CD4-positive, CD25-positive, alpha-beta regulatory T cell (primary cell): ENCODE measurements around the gene ADAM12. TPM values are rescaled to one million over a fixed set of nuclear protein-coding genes. Genes with fewer than 3 reads are reported as not detected.
"Not testable (repeated sequence)": the region's sequence is repeated elsewhere in the genome, so short reads cannot be mapped to it uniquely, and the experiment has no call there.

Experiments used
- ATAC-seq, 2 donors: fragments of 150-1000 bp; cut with Tn5 transposase; one replicate each; pipeline ENCODE4 v1.10.0; 2021; ENCODE audit warnings: low read depth in 2 of 2, moderate number of reproducible peaks in 2 of 2, moderate library complexity in 1 of 2
- DNase-seq, 3 donors: peaks; one replicate each; pipeline versions ENCODE4 v3.0.0 to v3.0.0-alpha.2; 2012 to 2022; ENCODE audit warnings: mixed read lengths in 1 of 3
- H3K27ac ChIP-seq: one replicate; pipeline ENCODE4 v1.7.0; 2013; ENCODE audit warnings: mild to moderate bottlenecking, low read length; ENCODE audit not compliant: insufficient read depth, poor library complexity, severe bottlenecking
- H3K27me3 ChIP-seq: one replicate; pipeline ENCODE4 v1.7.0; 2013; ENCODE audit warnings: low read length; ENCODE audit not compliant: control insufficient read depth, insufficient read depth
- H3K36me3 ChIP-seq: one replicate; pipeline ENCODE4 v1.7.0; 2013; ENCODE audit warnings: mild to moderate bottlenecking, low read length, moderate library complexity; ENCODE audit not compliant: control insufficient read depth, insufficient read depth
- H3K4me1 ChIP-seq: 2 replicates; pipeline ENCODE4 v1.7.0; 2013; ENCODE audit warnings: mild to moderate bottlenecking, low read length; ENCODE audit not compliant: insufficient read depth, control insufficient read depth, poor library complexity, severe bottlenecking
- H3K4me3 ChIP-seq: one replicate; pipeline ENCODE4 v1.7.0; 2013; ENCODE audit warnings: low read depth, mild to moderate bottlenecking, low read length, moderate library complexity
- H3K9me3 ChIP-seq, 2 experiments: 1 replicate in 1 of 2; 2 replicates in 1 of 2; pipeline ENCODE4 v1.7.0; 2013; ENCODE audit warnings: low read length in 2 of 2, mild to moderate bottlenecking in 1 of 2, moderate library complexity in 1 of 2; ENCODE audit not compliant: control insufficient read depth in 2 of 2
- H3K27ac Mint-ChIP-seq, 3 donors: one replicate each; pipeline ENCODE4 v1.8.0; 2020 to 2022; ENCODE audit warnings: mild to moderate bottlenecking in 3 of 3, mixed read lengths in 3 of 3, moderate library complexity in 2 of 3
- H3K27me3 Mint-ChIP-seq: one replicate; pipeline ENCODE4 v1.8.0; 2022; ENCODE audit warnings: mild to moderate bottlenecking, mixed read lengths
- H3K36me3 Mint-ChIP-seq: one replicate; pipeline ENCODE4 v1.8.0; 2020; ENCODE audit warnings: mixed read lengths
- H3K4me1 Mint-ChIP-seq, 4 donors: one replicate each; pipeline ENCODE4 v1.8.0; 2020 to 2022; ENCODE audit warnings: mixed read lengths in 4 of 4, mild to moderate bottlenecking in 1 of 4
- H3K4me3 Mint-ChIP-seq, 4 donors: one replicate each; pipeline ENCODE4 v1.8.0; 2020 to 2022; ENCODE audit warnings: mild to moderate bottlenecking in 4 of 4, mixed read lengths in 4 of 4, moderate library complexity in 3 of 4
- H3K9me3 Mint-ChIP-seq, 7 donors: one replicate each; pipeline ENCODE4 v1.8.0; 2020 to 2022; ENCODE audit warnings: mixed read lengths in 7 of 7, mild to moderate bottlenecking in 3 of 7, moderate library complexity in 2 of 7
- polyA plus RNA-seq, 4 donors: library from polyadenylated mRNA; unstranded; fragments of 300-500 nt; fragmentation: Illumina TruSeq; gene quantifications; one replicate each; pipeline ENCODE4 v1.2.3, GENCODE V29; 2021
- total RNA-seq: library from RNA; stranded (reverse); gene quantifications from one replicate; pipeline ENCODE4 v1.2.3, GENCODE V29; 2022

Gene ADAM12
- total and polyA plus RNA-seq, 5 donors from 2014 or later, result 1.3 to 3.8 (median 1.9) TPM

- H3K9me3 Mint-ChIP-seq, result peaks cover 0 to 11% (median 2%) of the 10 kb centered on the region in 7 donors
Measured at GRCh38 chr10:126392068-126392467, 3.8 kb upstream of the ADAM12 start.

GRCh38 chr10:126391192-126391885 lies 3.1 kb upstream of the ADAM12 start:
- Histone ChIP-seq H3K4me3 (no peak overlapping the region), H3K4me1 (peaks cover 12% of the 10 kb centered on the region), H3K9me3 (no peaks in the 10 kb centered on the region), H3K27me3 (peaks cover 4% of the 10 kb centered on the region), H3K27ac (no peak overlapping the region), H3K36me3 (no peaks in the 10 kb centered on the region)
- Mint-ChIP-seq H3K4me1 (peaks cover 3 to 12% (median 6%) of the 10 kb centered on the region in 4 donors), H3K4me3 (peak overlapping the region in 1 of 4 donors; percentile 2), H3K27ac (no peak overlapping the region), H3K9me3 (peaks cover 0 to 10% (median 0%) of the 10 kb centered on the region in 7 donors), H3K36me3 (no peaks in the 10 kb centered on the region), H3K27me3 (peaks cover 39% of the 10 kb centered on the region)
- ATAC-seq (no peak), DNase-seq (no peak)

More at GRCh38 chr10:126392068-126392467, 3.8 kb upstream of the ADAM12 start:
- ATAC-seq, result no peak
- H3K4me1 ChIP-seq, result peaks cover 8% of the 10 kb centered on the region
- H3K9me3 ChIP-seq, result no peaks in the 10 kb centered on the region
- no peak for DNase-seq
- peak overlapping the region in 1 of 4 donors; percentile 2 for H3K4me3 Mint-ChIP-seq
- peaks cover 31% of the 10 kb centered on the region for H3K27me3 Mint-ChIP-seq
- H3K4me3 ChIP-seq, result no peak overlapping the region
- no peak overlapping the region for H3K27ac Mint-ChIP-seq
- H3K36me3 ChIP-seq, result no peaks in the 10 kb centered on the region
- peaks cover 4% of the 10 kb centered on the region for H3K27me3 ChIP-seq
- no peaks in the 10 kb centered on the region for H3K36me3 Mint-ChIP-seq
- peaks cover 2 to 7% (median 3%) of the 10 kb centered on the region in 4 donors for H3K4me1 Mint-ChIP-seq
- no peak overlapping the region for H3K27ac ChIP-seq

- no peak for DNase-seq
- Mint-ChIP-seq H3K36me3 (no peaks in the 10 kb centered on the region), H3K27ac (peak overlapping the region in 1 of 3 donors; percentile 26), H3K4me1 (peaks cover 3 to 12% (median 7%) of the 10 kb centered on the region in 4 donors), H3K4me3 (peak overlapping the region in 2 of 4 donors; percentile 50 to 68), H3K9me3 (peaks cover 0 to 13% (median 1%) of the 10 kb centered on the region in 7 donors), H3K27me3 (peaks cover 48% of the 10 kb centered on the region)
- no peak for ATAC-seq
- Histone ChIP-seq H3K4me1 (peaks cover 12% of the 10 kb centered on the region), H3K4me3 (no peak overlapping the region), H3K27ac (no peak overlapping the region), H3K9me3 (no peaks in the 10 kb centered on the region), H3K27me3 (peaks cover 4% of the 10 kb centered on the region), H3K36me3 (no peaks in the 10 kb centered on the region)
Measured at GRCh38 chr10:126390324-126390723, 2.0 kb upstream of the ADAM12 start.

GRCh38 chr10:126387041-126387921 lies 996 bp downstream of the ADAM12 start:
- peaks cover 3 to 12% (median 8%) of the 10 kb centered on the region in 4 donors for H3K4me1 Mint-ChIP-seq
- peak overlapping the region; percentile 61 for H3K4me3 ChIP-seq
- peaks cover 50% of the 10 kb centered on the region for H3K27me3 Mint-ChIP-seq
- peaks cover 12% of the 10 kb centered on the region for H3K4me1 ChIP-seq
- H3K9me3 Mint-ChIP-seq, result peaks cover 0 to 14% (median 1%) of the 10 kb centered on the region in 7 donors
- peak; percentile 54 to 56 for ATAC-seq
- DNase-seq, result peak in 2 of 3 donors; percentile 26 to 52
- H3K36me3 Mint-ChIP-seq, result no peaks in the 10 kb centered on the region
- peaks cover 4% of the 10 kb centered on the region for H3K27me3 ChIP-seq
- H3K27ac ChIP-seq, result no peak overlapping the region
- no peaks in the 10 kb centered on the region for H3K9me3 ChIP-seq
- peak overlapping the region in 2 of 3 donors; percentile 26 to 45 for H3K27ac Mint-ChIP-seq
- H3K4me3 Mint-ChIP-seq, result peak overlapping the region; percentile 81 to 91 (median 86)
- H3K36me3 ChIP-seq, result no peaks in the 10 kb centered on the region

GRCh38 chr10:126384269-126384873 lies 3.9 kb downstream of the ADAM12 start:
- Mint-ChIP-seq H3K36me3 (no peaks in the 10 kb centered on the region), H3K27me3 (peaks cover 40% of the 10 kb centered on the region), H3K27ac (peak overlapping the region in 1 of 3 donors; percentile 49), H3K4me1 (peaks cover 0 to 11% (median 6%) of the 10 kb centered on the region in 4 donors), H3K9me3 (peaks cover 0 to 6% (median 2%) of the 10 kb centered on the region in 7 donors), H3K4me3 (no peak overlapping the region)
- Histone ChIP-seq H3K4me1 (peaks cover 12% of the 10 kb centered on the region), H3K27me3 (peaks cover 1% of the 10 kb centered on the region), H3K4me3 (no peak overlapping the region), H3K9me3 (no peaks in the 10 kb centered on the region), H3K27ac (no peak overlapping the region), H3K36me3 (no peaks in the 10 kb centered on the region)
- ATAC-seq (no peak), DNase-seq (no peak)

GRCh38 chr10:126380352-126381076 lies 7.8 kb downstream of the ADAM12 start:
- Histone ChIP-seq H3K4me3 (no peak overlapping the region), H3K4me1 (no peaks in the 10 kb centered on the region), H3K27ac (no peak overlapping the region), H3K9me3 (no peaks in the 10 kb centered on the region), H3K27me3 (no peaks in the 10 kb centered on the region), H3K36me3 (no peaks in the 10 kb centered on the region)
- no peak overlapping the region for H3K27ac Mint-ChIP-seq
- peaks cover 9% of the 10 kb centered on the region for H3K27me3 Mint-ChIP-seq
- ATAC-seq (no peak), DNase-seq (no peak)
- H3K4me1 Mint-ChIP-seq, result peaks cover 0 to 3% (median 0%) of the 10 kb centered on the region in 4 donors
- H3K9me3 Mint-ChIP-seq, result peaks cover 0 to 6% (median 1%) of the 10 kb centered on the region in 7 donors
- H3K4me3 Mint-ChIP-seq, result no peak overlapping the region
- no peaks in the 10 kb centered on the region for H3K36me3 Mint-ChIP-seq

- H3K9me3 ChIP-seq, DNase-seq, H3K9me3 Mint-ChIP-seq, H3K4me3 Mint-ChIP-seq, H3K27ac Mint-ChIP-seq, H3K27me3 Mint-ChIP-seq, ATAC-seq, H3K4me3 ChIP-seq, H3K27ac ChIP-seq, H3K36me3 Mint-ChIP-seq, H3K27me3 ChIP-seq, H3K36me3 ChIP-seq, H3K4me1 Mint-ChIP-seq, H3K4me1 ChIP-seq: not testable (repeated sequence)
Measured at GRCh38 chr10:126379166-126379565, 9.1 kb downstream of the ADAM12 start.
